Osteoblast (primary cell): ENCODE results near the gene NRAS. TPM values are rescaled to one million over a fixed set of nuclear protein-coding genes. Genes with fewer than 3 reads are reported as not detected.

Experiments
- DNase-seq: peaks from one replicate; pipeline ENCODE4 v3.0.0; 2011; ENCODE audit warnings: low spot score, mixed read lengths; ENCODE audit not compliant: insufficient read length; ENCODE audit errors: missing footprints
- H2AFZ ChIP-seq: 2 replicates; pipeline ENCODE4 v1.6.0; 2011; ENCODE audit warnings: mild to moderate bottlenecking, low read length
- H3K27ac ChIP-seq: 2 replicates; pipeline ENCODE4 v1.5.1; 2011; ENCODE audit warnings: mild to moderate bottlenecking, low read depth, low read length, moderate library complexity
- H3K27me3 ChIP-seq: 2 replicates; pipeline ENCODE4 v1.6.0; 2012; ENCODE audit warnings: mild to moderate bottlenecking, control low read depth, inconsistent platforms, low read length, moderate library complexity; ENCODE audit not compliant: insufficient read depth
- H3K36me3 ChIP-seq: 2 replicates; pipeline ENCODE4 v1.5.1; 2011; ENCODE audit warnings: mild to moderate bottlenecking, low read length, control low read depth, moderate library complexity; ENCODE audit not compliant: insufficient read depth
- H3K4me1 ChIP-seq: 2 replicates; pipeline ENCODE4 v1.5.1; 2011; ENCODE audit warnings: mild to moderate bottlenecking, low read length, control low read depth, moderate library complexity; ENCODE audit not compliant: insufficient read depth
- H3K4me2 ChIP-seq: 2 replicates; pipeline ENCODE4 v1.6.0; 2011; ENCODE audit warnings: mild to moderate bottlenecking, low read length; ENCODE audit not compliant: insufficient read depth
- H3K4me3 ChIP-seq: fragments of 200-600 bp; sonication (generic); 3 replicates; pipeline ENCODE4 v1.5.1; 2012; ENCODE audit warnings: mild to moderate bottlenecking, low read length, inconsistent platforms; ENCODE audit not compliant: insufficient read depth
- H3K79me2 ChIP-seq: 2 replicates; pipeline ENCODE4 v1.6.0; 2012; ENCODE audit warnings: mild to moderate bottlenecking, low read length, control low read depth, inconsistent platforms; ENCODE audit not compliant: insufficient read depth
- H3K9me3 ChIP-seq: 2 replicates; pipeline ENCODE4 v1.5.1; 2011; ENCODE audit warnings: low read depth, low read length, control low read depth
- H4K20me1 ChIP-seq: 2 replicates; pipeline ENCODE4 v1.6.0; 2012; ENCODE audit warnings: mild to moderate bottlenecking, low read length, control low read depth; ENCODE audit not compliant: insufficient read depth
- CTCF ChIP-seq: IDR thresholded peaks from 2 replicates; pipeline ENCODE4 v1.5.1; 2011; ENCODE audit warnings: mild to moderate bottlenecking, low read depth, low read length, moderate library complexity; ENCODE audit errors: extremely low read depth
- total RNA-seq: library from RNA; depleted of rRNA; stranded (reverse); fragments of >200 nt; gene quantifications from 2 replicates; pipeline ENCODE4 v1.2.3, GENCODE V29; 2012

Gene NRAS
- total RNA-seq, 1 donor = 67.0 TPM

GRCh38 chr1:114695430-114696058, 21.0 kb downstream of the NRAS start, which contains the start of gene AMPD1:
AMPD1 (minus strand) TSS chr1:114695546; CDS start chr1:114695471, 75 bp downstream.
- Histone ChIP-seq H3K4me3 (no peak within 1 kb of the TSS), H3K79me2 (no peaks in the 10 kb centered on the region), H3K9me3 (no peaks in the 10 kb centered on the region), H3K4me1 (no peaks in the 10 kb centered on the region), H3K36me3 (no peaks in the 10 kb centered on the region), H3K4me2 (no peak within 1 kb of the TSS), H3K27ac (no peak within 1 kb of the TSS), H4K20me1 (no peaks in the 10 kb centered on the region), H3K27me3 (peaks cover 4% of the 10 kb centered on the region), H2AFZ (no peak within 1 kb of the TSS)
- TF ChIP-seq CTCF = no peak
- DNase-seq = peak; percentile 39

- H3K9me3 ChIP-seq = no peaks in the 10 kb centered on the region
- H4K20me1 ChIP-seq = no peaks in the 10 kb centered on the region
- no peaks in the 10 kb centered on the region for H3K79me2 ChIP-seq
- no peak overlapping the region for H3K27ac ChIP-seq
- DNase-seq = no peak
- H2AFZ ChIP-seq = no peak overlapping the region
- no peak overlapping the region for H3K4me2 ChIP-seq
- H3K4me3 ChIP-seq = no peak overlapping the region
- H3K4me1 ChIP-seq = no peaks in the 10 kb centered on the region
- H3K36me3 ChIP-seq = no peaks in the 10 kb centered on the region
- H3K27me3 ChIP-seq = peaks cover 4% of the 10 kb centered on the region
- no peak for TF ChIP-seq CTCF
Observed at GRCh38 chr1:114694540-114695310, 21.8 kb downstream of the NRAS start.

- DNase-seq = no peak
- peaks cover 10% of the 10 kb centered on the region for H3K27me3 ChIP-seq
Observed at GRCh38 chr1:114692947-114693346, 23.6 kb downstream of the NRAS start.

More at GRCh38 chr1:114692947-114693346, 23.6 kb downstream of the NRAS start:
- Histone ChIP-seq H3K4me2 (no peak overlapping the region), H4K20me1 (no peaks in the 10 kb centered on the region), H3K4me1 (no peaks in the 10 kb centered on the region), H2AFZ (no peak overlapping the region), H3K4me3 (no peak overlapping the region), H3K79me2 (no peaks in the 10 kb centered on the region), H3K36me3 (no peaks in the 10 kb centered on the region), H3K27ac (no peak overlapping the region), H3K9me3 (no peaks in the 10 kb centered on the region)
- no peak for TF ChIP-seq CTCF
